Stimulated activated CD4-positive, alpha-beta T cell treated with anti-CD3 and anti-CD28 coated beads, Interleukin-1b, Interleukin-23, amount 100 ng/mL, for 1 hour (primary cell): Measurements from ENCODE around the gene MARK2.
A peak's percentile ranks its signal among the peaks of the same experiment; 100 is the strongest.

Experiments
- DNase-seq, 2 donors: peaks; one replicate each; pipeline ENCODE4 v3.0.0-alpha.2; 2020; ENCODE audit warnings: low read depth in 2 of 2

The MARK2 gene

DNA sequence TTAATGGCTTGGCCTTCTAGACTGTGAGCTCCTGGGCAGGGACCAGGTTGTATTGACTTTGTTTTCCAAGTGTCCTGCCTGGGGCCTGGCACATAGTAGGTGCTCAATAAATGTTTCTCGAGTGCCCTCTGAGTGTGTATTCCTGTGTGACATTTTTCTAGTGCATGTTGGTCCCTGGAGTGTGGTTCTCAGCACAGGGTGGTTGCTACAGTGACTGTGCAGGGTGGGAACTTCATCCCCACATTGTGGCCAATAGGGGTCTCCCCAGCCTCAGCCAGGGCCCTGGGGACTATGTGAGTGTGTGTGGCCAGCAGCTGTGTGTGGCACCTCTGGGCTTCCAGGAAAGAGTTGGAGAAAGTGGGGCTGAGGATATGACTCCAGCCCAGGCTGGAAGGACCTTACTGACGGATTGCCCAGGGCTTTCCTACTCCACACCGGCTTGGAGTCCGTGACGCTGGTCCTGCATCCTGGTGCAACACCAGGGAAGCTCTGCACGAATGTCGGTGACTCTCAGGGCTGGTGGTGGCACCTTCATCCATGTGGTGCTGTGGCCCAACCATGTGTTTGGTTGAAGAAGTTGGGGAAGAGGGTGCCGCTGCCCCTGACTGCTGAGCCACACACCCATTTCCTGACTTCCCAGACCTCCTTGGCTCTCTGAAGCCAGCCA, 9.0 kb upstream of the MARK2 start:
- DNase-seq = no peak

DNA sequence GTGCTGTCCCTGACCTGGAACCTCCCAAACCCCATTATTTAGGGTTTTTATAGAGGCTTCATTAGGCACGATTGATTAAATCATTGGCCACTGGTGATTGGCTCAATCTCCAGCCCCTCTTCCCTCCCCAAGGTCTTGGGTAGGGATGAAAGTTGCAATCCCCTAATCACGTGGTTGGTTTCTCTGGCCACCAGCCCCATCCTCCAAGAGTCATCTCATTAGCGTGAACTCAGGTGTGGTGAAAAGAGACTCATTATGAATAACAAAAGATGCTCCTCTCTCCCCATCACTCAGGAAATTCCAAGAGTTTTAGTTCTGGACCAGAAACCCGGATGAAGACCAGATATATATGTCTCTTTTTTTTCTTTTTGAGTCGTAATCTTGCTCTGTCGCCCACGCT, 7.6 kb upstream of the MARK2 start:
- DNase-seq = no peak

DNA sequence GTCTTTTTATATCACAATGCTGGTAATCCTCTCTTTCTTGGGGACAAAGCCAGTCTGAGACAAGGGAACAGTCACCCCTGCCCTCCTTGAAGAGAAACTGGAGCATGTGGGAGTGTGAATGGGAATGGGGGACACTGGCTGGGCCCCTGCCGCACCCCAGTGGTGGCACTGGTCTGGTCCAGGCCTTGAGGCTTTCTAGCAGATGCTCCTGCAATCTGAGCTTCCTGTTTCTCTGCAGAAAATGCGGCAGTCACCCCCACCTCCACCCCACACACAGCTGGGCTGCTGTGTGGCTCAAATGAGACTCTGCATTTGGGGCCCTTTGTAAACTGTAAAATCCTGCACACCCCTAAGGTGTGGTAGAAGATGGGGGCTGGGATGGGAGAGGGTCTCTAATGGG, 6.6 kb upstream of the MARK2 start:
- no peak for DNase-seq

DNA sequence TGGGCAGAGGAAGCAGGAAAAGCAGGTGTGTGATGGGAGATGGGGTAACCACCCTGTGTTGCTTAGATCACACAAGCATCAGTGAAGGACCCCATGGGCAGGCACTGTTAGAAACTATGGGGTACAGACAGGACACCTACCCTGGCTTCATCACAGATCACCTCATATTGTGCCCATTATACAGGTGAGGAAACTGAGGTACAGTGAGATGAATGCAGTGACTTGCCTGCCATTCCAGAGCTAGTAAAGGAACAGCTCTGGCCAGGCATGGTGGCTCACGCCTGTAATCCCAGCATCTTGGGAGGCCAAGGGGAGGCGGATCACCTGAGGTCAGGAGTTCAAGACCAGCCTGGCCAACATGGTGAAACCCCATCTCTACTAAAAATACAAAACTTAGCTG, 5.9 kb upstream of the MARK2 start:
- no peak for DNase-seq

DNA sequence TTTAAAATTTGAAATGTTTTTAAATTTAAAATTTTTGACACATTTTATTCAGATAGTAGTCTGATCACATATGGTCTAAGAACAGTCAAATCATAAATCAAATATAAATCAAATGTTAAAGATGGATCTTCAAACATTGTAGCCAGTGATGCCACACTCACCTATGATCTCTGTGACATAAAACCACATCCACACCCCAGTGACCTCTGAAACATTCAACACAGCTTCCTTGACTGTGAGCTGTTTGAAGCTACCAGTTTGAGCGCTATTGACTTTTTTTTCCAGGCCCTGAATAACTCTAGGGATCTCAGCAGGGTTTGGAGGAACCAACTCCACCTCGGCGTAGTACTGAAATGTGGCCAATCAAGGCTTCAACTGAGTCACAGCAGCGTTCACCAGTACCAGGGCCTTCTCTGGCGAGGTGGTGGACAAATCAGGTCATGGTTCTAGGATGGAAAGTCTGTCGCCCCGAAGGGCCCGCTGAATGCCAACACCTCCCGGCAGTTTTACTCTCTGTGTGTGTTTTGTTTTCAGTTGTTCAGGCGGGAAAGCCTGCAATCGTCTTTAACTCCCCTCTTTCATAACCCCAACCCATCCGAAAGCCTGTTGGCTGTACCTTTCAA, 4.3 kb upstream of the MARK2 start:
- DNase-seq = no peak

DNA sequence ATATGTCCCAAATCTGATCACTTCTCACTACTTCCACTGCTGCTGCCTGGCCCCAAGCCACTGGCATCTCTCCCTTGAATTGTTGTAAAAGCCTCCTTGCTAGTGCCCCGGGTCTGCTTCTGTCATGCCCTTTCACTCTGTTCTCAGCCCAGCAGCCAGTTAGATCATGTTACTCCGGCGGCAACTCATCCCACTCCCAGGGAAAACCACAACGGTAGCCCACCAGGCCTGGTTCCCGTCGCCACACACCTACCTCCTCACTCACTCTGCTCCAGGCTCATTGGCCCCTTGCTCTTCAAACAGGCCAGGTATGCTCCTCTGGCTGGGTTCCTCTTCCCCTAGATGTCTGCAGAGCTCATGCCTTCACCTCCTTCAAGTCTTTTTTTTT, 3.8 kb upstream of the MARK2 start:
- no peak for DNase-seq

DNA sequence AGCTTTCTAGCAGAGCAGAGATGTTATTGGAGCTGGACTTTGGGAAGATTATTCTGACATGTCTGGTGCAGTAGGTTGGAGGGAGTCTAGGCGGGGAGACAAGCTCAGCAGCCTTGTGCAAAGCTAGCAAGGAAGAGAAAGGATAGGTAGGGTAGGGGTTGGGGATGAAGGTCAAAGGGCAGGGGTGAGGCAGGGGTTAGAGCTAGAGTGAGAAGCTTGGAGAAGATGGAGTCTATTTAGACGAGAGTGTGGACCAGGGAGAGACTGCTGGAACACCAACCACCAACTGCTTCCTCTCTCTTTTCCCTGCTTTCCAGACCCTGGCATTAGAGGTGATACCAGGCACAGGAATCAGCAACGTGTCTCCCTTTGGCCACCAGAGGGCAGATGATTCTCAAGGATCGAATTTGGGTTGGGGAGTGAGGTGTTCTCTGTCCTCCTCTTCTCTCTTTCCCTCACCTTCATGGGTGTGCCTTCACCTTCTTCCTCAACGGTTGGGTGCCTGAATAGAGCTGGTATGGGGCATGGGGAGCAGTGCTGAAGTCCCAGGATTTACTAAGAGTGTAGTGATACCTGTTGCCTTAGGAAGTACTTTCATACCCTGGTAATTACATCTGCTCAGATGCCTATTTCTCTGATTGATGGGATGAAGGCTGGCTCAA, 1.8 kb upstream of the MARK2 start:
- peak; percentile 40 to 50 for DNase-seq

DNA sequence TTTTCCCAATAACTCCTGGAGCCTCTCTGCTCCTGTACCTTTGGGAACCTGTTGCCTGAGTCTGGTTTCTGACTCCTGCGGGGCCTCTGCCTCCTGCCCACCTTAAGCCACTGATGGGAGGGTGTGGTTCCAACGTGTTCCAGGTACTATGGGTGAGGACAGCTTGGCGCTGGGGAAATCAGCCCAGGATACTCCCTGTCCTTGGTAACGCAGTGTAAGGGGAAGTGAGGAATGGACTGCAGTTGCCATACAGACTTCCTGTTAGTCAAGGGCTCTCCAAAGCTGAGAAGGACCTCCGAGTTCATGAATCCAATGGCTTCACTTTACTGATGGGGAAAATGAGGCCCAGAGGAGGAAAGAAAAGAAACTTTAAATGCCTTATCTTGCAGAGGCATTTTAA, 1.2 kb upstream of the MARK2 start:
- DNase-seq = no peak

DNA sequence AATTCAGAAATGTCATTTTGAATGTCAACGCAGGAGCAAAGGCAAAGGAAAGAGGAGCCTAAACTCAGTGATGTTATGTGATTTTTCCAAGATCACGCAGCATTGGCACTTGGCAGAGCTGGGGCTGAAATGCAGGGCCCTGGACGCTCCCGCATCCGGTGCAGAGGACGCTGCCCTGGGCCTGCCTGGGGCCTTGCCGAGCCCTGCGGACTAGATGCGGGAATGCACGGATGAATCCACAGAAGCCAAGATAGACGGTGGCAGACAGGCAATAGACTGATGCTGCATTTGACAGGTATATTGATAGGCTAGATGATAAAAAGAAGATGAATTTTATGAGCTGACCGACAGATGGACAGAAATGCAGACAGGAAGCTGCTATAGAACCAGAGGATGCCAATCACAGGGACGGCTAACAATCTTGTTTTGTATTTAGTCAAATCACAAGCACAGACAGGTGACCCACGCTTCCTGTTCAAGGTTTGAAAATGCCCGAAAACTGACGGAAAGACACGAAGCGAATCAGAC, 696 bp upstream of the MARK2 start:
- DNase-seq = no peak

DNA sequence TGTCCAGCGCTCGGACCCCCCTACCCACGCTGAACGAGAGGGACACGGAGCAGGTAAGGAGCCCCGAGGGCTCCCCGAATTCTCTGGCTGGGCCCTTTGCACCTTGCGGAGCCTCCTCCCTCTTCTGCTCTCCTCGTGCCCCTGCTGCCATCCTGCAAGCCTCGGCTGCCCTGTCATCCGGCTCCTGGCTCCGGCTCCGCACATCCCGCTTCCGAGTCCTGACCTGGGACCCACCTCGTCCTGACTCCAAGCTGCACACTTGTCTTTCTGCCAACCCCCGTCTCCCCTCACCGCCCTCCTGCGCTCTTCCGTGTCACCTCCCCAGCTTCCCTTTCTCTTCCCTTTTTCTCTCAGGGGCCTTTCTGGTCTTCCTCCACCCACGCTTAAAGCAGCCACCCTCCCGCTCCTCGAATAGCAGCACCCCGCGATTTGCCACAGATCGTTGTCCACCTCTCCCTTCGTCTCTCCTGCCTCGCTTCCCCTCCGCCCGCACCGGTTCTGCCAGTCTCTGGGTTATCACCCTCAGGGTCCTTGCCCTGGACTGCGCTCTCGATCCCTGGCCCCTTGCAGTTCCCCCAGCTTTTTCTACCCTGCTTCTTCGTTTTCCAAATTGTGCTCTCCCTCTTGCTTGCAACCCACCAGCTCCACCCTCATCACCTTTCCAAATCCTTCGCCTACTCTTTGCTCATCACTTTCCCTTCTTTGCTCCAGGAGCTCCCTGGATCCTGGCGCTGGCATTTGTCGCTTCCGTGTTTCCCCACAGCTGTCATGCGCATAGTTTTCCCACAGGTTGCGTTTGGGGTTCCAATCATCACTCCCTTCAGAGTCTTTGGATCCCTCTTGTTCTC, 822 bp downstream of the MARK2 start:
- DNase-seq = no peak

DNA sequence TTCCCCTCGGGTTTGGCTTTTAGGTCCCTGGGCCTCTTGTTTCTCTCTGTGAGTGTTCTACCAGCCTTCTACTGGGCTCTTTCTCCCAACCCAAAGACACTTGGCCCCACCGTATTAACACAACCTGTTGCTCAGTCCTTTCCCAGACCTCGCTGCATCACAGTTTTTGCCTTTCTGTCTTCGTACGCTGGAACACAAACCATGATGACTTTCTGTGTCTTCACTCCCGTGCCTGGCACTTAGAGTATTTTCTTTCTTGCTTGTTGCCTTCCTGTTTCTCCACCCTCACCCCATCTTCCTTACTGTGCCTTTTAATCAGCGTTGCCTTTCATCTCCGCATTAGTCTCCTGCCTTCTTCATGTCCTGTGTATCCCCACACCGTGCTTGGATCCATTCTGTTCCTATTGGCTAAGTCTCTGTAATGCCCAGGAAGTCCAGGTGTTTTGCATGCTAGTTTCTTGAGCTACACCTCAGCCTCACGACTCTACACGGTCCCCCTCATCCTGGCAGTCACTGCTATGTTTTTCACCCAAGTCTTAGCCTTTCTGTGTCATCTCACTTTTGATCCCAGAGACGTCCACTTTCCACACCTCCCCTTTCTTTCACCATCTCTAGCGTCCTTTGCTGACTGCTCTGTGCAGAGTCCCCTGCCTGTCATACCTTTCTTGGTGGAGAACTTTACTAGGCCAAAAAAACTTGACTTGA, 1.6 kb downstream of the MARK2 start:
- no peak for DNase-seq

DNA sequence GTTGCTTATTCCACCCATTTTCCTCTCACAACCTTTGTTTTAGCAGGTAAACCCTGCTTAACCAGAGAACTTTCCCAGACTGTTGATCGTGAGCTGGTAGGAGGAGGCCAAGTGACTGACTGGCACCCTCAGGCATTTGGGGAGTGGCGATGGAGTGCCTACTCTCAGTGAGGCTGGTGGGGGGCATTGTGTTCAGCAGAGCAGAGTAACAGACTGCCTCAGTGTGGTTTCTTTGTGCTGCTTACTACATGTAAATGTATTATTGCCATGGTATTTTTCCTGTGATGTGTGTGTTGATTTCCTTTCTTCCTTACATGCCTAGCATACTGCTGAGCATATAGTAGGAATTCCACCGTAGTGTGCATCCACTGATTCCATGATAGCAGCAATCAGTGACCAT, 2.6 kb downstream of the MARK2 start:
- DNase-seq = no peak

DNA sequence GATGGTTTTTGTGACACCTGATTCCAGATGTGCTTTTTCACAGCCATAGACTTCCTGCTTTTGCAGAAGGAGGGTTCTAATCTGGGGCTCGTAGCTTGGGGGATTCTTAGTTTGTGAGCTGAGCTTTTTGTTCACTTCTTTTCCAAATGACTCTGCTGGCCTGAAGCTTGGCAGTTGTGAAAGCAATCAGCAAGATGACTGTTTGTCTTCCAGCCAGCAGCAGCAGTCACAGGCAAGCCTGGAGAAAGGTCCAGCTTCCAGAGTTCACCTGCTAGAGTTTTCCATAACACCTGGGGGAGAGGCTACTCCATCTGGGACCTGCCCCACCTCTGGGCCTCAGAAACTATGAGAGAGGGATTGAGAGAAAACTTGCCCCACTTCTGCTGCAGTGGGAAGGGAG, 4.1 kb downstream of the MARK2 start:
- no peak for DNase-seq

DNA sequence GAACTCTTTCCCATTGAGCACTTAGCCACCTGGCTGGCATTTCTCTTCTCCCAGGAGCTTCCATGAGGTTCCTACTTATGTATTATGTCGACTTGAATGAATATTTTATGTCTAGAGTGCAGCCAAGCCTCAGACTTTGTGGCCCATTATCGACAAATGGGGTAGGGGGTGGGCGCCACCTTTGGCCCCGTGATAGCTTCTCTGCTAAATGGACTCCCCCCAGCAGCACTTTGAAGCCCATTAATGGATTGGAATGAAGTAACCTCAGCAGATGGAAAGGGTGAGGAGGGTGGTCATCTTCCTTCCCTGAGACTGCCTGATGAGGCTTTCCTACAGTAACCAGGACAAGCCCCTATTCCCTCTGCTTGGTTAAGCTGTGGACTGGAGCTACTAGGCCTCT, 5.9 kb downstream of the MARK2 start:
- DNase-seq = no peak

DNA sequence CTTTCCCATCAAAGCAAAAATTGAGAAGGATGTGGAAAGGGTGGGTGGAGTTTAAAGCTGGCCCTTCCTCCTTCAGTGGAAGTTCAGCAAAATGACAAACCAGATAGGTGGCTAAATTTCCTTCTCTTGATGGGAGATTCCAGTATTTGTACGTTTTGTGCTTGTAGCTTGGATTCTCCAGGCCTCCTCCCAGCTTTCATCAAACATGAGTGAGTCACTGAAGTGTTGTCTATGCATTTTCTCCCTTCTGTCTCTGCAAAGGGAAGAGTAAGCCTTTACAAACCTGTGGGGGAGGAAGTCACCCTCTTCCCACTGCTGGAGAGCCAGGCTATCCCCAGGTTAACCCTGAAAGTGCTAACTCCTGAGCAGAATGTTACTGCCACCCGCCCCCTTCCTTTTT, 6.4 kb downstream of the MARK2 start:
- no peak for DNase-seq

DNA sequence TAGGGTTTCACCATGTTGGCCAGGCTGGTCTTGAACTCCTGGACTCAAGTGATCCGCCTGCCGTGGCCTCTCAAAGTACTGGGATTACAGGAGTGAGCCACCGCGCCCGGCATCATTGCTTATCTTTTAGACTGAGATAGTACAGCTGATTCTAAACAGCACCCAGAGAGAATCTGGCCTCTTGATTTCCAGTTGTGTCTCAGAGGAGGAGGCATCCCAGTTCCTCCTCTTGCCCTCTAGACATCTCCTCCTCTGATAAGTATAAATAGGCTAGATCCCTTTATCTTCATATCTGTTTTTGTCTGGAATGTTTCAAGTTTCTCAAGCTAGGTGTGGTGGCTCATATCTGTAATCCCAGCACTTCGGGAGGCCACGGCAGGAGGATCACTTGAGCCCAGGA, 7.0 kb downstream of the MARK2 start:
- DNase-seq = no peak

DNA sequence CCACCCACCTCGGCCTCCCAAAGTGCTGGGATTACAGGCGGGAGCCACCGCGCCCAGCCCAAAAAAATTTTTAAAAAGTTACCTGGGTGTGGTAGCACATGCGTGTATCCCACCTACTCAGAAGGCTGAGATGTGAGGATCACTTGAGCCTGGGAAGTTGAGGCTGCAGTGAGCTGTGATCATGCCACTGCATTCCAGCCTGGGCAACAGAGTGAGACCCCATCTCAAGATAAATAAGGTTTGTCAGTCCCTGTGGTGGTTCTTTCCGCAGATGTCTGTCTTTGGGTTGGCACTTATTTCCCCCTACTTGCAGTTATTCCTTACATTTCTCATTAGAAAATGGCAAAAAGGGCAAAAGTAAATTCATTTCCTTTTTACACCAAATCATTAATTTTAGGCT, 8.0 kb downstream of the MARK2 start:
- no peak for DNase-seq

DNA sequence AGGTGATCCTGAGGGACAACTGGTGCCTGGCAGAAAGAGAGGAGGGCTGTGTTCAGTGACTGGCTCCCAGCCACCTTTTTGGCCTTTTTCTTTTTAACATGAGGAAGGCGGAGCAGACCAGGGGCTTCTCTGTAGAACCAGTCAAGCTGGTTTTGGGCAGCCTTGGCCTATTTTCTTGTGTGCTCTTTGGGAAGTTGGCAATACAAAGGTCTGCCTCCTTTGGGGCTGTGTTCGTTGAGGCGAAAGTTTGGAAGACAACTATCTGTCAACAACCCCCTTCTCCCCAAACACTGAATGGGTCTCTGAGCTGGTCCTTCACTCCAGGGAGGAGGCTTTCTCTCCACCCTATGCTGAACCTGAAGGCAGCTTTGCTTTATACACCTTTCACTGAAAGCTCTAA, 8.5 kb downstream of the MARK2 start:
- DNase-seq = no peak

DNA sequence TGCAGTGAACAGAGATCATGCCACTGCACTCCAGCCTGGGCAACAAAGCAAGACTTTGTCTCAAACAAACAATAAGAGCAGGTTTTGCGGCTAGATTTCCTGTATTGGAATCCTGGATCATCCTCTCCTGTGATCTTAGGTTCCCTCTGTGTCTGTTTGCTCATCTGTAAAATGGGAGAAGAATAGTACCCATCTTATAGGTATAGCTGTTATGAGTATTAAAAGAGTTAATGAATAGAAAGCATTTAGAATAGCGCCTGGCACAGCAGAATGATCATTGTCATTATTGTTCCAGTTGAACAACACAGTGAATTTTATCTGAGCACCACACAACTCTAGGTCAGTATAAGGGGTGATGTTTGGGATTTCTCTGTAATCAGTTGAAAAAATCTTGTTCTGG, 10.8 kb downstream of the MARK2 start:
- DNase-seq = no peak

DNA sequence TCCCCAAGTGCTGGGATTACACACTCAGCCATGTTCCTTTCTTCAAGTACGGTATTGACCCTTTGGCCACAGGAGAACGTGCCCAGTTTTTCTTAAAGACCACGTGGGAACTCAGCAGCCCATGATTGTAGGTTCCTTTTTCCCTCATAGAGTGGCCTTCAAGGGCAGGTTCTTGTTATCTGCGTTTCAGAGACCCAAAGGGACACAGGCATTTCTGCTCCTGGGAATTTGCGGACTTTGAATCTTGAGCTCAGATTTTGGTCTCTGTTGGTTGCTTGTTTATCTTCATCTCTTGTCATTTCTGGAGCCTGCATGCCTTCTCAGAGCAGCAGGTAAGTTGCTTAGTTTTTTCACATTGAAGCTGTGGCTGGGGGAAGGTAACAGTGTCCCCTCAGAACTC, 12.0 kb downstream of the MARK2 start:
- no peak for DNase-seq

DNA sequence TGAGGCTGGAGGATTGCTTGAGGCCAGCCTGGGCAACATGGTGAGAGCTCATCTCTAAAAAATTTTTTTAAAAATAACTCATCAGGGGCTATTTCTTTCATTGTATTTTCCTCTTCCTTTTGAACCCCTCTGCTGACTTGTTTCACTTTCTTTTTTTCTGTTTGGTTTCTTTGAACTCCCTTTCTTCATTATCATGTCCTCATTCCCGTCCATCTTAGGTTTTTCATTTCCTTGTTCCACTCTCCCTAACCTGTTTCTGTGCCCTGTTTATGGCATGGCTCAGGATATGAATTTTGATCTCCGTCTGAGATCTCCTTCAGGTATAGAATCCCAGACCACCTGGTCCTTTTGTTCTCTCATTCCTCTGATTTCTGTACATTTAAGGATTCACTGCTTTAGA, 12.5 kb downstream of the MARK2 start:
- no peak for DNase-seq

DNA sequence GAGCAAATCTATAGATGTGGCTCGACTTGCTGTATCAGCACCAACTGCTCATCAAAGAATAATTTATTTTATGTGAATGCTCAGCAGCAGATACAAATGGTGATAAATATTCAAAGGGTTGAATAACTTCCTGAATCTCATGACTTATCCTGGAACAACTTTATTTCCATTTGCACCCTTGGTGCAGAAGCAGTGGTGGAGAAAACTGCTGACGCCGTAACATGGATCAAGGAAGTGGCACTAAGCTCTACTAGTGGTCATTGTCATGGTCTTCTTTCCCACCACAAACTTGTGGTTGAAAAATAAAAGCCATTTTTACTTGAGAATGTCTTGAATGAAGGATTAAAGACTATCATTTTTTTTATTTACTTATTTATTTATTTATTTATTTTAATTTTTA, 14.6 kb downstream of the MARK2 start:
- DNase-seq = no peak
